NCI-H345 treated with DMSO at 0.1 percent for 48 hours (cell line): Measurements from ENCODE around the gene SEMA4D.

Experiments used
- DNase-seq: peaks from one replicate; lab custom pipeline; 2025; ENCODE audit not compliant: unreplicated experiment; lab: John Stamatoyannopoulos, UW

SEMA4D gene

DNA sequence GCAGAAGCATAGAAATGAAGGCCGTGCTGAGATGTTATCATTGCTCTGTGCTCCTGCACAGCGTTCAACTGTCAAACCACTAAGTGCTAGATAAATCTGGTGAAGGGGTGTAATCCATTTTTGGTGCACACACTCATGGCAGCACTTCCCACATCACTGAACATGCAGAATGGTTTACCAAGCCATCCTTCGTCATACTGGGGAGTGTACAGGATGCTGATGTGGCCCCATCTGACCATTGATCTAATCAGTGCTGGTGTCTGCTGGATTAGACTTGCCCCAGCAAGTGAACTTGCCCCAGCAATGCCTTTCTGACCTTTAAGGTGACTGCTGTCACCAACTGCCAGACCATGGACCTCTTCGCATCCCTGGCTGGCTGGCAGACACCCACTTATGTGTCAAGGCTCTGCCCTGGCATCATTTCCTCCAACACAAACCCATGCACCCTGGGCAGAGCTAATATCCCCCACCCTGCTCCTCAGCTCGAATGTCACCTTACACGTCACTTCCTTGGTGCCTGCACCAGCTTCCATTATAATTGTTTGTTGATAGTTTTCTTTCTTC is 4.2 kb upstream of the SEMA4D start:
- no peak for DNase-seq

DNA sequence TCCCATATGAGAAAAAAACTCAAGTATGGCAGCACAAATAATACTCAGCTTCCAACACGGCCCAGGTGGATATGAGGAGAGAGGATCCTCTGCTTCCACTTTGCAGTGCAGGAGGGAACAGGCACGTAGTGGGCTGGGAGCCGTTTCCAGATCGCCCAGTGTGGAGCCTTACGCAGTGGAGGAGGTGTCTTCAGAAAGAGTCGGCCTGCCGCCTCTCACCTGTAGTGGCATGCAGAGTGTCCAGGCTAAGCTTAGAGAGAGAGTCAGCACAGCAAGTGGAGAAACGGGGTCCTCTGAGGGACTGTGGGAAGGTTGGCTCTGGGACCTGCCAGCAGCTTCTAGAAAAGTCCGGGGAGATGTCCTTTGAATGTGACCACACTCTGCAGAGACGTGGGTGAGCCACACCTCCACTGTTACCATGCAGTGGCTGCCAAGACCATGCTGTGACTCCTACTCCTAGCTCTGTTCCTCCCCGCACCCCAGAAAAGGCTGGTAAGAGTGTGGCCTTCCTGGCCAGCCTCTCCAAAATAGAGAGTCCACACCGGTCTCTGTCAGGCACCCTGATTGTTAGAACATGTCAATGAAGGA is 3.5 kb upstream of the SEMA4D start:
- DNase-seq: no peak

DNA sequence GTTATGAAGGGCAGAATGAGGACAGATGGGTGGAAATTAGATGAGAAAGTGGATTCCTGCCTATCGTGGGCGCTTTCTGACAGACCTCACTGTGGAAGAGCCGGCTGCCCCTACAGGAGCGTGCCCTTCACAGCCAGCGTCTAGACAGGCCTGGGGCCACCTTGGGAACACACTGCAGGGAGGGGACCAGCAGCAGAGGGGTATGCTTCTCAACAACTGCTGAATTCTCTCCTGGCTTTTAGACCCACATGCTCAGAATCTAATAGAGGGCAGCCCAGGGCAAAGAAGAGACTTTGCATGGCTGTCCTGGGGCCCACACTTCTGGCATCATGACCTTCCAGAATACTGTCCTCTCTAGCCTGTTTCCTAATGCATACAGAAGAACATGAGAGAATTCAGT is 2.1 kb upstream of the SEMA4D start:
- DNase-seq: no peak

DNA sequence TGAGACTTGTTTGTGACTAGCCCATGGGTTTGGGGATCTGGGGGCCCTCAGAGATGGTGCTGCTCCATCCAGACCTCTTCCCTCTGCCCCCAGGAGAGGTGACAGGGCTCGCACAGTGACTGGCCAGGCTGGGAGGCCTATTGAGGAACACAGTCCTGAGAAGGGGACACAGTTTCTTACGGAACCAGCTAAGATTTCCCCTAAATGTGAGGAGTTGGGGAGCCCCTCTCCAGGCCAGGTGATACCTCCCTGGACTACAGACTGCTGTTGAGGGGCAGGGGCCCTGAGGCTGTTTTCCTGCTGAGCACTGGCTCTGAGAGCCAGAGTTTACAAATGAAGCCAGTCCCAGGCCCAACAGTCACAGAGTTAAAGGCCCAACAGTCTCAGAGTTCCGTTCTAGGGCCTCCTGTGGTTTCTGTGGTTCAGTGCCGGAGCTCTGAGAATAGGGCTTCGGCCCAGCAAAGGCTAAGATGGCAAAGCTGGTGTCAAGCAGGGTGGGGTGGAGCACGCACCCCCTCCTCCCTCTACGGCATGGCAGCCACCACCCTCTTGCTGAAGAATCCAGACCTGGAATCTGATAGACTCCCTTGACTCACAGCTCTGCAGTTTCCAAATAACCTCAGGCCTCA is 1.1 kb upstream of the SEMA4D start:
- DNase-seq: no peak

DNA sequence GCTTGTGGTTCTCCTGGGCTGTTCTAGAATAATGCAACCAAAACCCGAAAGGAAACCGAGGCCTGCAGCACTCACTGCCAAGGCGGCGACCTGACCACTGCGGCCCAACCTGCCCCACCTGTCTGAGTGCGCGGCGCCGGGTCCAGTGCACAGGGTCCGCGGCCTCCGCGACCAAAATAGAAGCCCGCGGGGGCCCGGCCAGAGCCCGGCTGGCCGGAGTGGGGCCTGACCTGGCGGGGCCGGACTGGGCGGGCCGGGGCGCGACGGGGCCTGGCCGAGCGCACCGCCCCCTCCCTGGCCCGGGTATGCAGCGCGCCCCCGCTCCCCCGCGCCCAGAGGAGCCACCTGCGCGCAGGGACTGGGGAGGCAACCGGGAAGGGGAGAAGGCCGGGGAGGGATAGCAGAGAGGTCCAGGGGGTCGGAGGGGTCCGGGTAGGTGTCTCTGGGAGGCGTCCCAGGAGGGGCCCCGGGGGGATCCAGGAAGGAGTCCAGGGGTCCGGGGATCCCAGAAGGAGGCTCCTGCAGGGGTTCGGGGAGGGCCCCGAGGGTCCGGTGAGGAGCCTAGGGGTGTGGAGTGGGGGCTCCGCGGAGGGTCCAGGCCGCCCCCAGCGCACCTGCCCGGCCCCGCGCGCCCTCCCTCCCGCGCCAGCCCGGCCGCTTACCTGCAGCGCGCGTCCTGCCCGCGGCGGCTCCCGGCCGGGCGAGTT is 503 bp downstream of the SEMA4D start:
- DNase-seq: no peak

DNA sequence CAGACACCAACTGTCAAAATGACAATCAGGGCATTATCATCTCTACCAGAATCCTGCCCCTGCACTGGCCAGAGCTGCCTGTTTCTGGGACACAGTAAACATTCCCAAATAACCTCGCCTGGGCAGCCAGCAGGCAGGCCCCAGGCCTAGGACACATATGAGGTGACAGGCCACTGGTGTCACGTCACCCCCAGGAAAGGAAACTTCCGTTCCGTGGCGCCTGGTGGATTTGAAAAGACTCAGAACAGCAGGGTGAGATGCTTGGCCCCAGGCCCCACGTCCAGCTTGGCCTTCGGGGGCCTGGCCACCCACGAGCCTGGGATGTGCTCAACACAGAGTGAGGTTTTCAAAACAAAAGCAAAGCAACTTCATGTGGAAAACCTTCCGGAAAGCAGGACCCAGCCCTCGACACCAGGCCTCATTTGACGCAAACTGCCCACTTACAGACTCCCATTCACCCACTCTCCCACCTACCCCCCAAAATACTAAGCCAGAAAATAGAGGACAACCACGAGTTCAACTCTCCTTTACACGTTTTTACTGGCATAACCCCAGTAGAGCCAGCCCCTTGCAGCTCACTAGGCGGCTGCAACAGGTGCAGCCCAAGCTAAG is 1.2 kb downstream of the SEMA4D start:
- DNase-seq: no peak

DNA sequence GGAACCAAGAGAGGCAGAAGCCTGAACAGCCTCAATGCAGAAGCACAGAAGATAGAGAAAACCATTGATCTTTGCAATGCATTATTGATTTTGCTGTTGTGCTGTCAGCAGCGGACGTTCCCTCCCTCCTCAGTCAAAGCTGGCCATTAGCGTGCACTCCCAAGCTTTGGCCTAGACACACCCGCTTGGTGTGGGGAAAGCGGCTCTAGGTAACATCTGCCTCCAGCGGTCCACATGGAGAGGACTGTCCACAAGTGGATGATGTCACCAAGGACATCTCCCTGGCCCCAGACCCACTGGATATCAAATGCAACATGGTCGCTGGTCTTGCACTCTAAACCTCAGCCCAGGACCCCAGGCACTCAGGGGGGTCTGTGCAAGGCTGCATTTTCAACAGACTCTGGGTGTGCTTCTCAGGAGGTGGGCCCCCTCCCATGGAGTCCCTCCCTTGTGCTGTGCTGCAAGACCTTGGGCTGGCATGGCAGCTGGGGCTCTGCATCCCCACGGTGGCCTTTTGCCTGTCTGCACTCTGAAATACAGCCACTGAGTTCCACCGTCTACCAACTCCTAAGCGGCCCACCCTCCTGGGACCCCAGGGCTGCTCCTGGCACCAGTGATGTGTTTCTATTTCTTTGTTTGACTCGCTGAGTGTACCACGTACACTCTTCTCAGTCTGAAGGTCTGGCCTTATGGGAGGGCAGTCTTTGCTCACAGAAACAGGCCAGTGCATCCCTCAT is 1.9 kb downstream of the SEMA4D start:
- DNase-seq: no peak

DNA sequence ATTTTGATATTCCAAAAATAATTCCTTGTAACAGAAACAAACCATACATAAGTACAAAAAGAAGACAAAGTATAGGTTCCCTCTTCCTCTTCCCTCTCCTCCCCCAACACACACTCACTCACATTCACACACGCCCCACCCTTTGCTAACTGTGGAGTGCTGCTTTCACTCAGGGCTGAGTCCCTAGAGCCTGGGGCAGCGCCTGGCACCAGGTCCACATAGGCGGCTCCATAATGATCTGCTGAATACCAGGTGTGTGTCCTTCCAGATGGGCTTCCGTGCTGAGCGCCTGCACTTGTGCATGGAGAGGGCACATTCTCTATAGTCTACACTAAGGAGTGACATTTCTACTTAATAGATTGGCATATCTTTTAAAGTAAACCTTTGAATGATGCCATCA is 3.7 kb downstream of the SEMA4D start:
- DNase-seq: no peak

DNA sequence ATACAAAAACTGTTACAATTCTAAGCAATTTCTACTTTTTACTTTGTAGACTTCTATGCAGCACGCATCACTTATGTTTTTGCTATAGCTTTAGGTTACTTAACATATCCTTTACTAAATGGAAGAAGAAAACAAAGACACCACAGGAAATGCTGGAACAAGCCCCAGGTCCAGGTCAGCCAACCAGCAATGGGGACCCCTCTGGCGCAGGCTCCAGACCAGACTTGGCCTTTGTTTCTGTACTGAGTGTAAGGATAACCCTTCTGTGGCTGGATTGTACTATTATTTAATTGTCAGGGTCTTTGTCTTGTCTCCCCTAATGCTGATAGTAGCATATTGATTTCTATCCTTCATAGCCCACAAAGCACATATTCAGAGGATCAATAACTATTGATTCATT is 4.2 kb downstream of the SEMA4D start:
- DNase-seq: no peak

DNA sequence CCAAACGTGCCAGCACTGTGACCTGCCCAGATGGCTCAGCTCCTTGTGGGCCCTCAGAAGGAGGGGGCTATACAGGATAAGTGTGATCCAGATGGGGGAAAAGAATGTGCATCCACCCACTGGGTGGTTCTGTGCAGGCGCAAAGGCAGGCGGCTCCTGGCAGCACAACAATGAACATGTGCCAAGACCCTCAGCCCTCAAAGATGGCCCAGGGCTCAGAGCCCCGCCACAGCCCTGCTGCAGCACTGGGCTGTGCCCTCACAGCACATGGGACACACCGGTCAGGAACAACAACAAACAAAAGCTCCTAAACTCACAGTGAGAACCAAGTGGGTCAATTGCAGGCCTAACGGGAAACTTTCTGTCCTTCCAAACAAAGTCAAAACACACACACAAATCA is 4.7 kb downstream of the SEMA4D start:
- no peak for DNase-seq

DNA sequence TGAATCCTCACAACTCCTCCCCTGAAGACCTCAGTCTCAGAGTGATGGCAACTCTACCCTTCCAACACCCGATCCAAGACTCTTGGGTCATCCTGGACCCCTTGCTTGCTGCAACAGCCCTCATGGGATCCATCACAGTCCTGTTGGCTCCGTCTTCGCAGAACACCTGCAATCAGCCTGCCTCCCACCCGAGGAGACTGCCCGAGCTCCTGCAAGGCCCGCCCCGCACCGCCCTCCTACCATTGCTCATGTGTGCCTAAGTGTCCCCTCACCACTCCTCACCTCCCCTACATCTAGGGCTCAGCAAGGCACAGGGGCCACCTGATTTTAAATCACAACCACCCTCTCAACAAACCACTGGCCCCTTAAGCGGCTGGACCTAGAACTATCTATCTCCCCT is 5.3 kb downstream of the SEMA4D start:
- no peak for DNase-seq

DNA sequence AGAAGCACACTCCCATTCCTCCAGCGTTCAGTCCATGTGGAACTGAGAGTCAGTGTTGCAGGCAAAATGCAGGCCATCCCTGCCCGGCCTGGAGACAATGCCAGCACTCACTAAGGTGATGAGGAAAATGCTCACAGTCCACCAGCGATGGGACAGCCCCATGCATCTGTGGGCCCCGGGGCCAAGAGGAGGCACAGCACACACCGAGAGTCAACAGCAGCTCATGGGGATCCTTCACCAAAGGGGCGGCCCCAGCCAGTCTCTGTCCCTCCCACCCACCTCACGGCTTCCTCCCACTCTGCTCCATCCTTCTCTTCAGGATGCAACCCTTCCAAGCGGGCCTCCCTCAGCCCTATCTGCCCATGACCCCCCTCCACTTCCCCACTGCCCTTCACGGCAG is 6.2 kb downstream of the SEMA4D start:
- no peak for DNase-seq

DNA sequence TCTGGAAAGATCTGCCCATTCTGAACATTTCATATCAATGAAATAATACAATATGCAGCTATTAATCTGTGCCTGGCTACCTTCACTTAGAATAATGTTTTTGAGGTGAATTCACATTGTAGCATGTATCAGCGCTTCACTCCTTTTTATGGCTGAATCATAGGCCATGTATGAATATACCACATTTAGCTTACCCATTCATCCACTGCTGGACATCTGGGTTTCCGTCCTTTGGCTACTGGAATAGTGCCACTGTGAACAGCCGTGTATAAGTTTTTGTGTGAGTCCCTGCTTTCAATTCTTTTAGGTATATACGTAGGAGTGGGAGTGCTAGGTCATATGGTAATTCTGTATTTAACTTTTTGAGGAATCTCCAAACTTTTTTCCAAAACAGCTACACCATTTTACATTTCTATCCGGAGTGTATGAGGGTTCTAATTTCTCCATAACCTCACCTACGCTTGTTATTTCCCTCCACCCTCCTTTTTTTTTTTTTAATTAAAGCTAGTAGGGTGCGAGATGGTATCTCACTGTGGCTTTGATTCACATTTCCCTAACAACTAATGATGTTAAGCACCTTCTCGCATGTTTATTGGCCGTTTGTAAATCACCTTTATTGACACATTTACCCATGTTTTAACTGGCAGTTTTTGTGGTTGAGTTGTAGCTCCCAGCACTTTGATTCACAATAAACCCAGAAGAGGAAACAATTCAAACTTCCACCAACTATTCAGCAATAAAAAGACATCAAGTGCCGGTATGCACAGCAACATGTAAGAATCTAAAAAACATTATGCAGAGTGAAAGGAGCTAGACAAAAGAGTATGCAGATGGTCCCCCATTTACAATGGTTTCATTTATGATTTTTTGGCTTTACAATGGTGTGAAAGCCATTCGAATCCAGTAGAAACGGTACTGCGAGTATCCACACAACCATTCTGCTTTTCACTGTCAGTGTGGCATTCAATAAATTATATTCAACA is 8.1 kb downstream of the SEMA4D start:
- DNase-seq: no peak

DNA sequence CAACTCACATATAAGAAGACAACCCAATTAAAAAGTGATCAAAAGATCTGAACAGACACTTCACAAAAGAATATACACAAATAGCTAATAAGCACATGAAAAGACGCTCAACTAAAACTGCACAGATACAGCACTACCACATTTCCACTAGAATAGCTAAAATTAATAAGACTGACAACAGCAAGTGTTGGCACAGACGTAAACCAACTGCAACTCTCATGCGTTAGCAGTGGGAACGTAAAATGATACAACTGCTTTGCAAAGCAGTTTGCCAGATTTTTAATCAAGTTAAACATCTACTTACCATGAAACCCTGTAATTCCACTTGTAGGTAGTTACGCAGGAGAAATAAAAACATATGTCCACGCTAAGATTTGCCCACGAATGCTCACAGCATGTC is 9.0 kb downstream of the SEMA4D start:
- DNase-seq: no peak

DNA sequence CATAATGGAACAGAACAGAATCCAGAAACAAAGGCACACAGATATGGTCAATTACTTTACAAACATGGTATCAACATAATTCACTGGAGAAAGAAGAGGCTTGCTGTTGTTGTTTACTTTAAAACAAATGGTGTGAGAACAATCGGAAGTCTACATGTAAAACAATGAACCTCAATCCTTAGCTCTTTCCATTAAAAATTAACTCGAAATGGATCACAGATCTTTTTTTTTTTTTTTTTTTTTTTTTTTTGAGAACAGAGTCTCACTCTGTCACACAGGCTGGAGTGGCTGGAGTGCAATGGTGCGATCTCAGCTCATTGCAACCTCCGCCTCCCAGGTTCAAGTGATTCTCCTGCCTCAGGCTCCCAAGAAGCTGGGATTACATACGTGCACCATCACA is 9.8 kb downstream of the SEMA4D start:
- DNase-seq: no peak

DNA sequence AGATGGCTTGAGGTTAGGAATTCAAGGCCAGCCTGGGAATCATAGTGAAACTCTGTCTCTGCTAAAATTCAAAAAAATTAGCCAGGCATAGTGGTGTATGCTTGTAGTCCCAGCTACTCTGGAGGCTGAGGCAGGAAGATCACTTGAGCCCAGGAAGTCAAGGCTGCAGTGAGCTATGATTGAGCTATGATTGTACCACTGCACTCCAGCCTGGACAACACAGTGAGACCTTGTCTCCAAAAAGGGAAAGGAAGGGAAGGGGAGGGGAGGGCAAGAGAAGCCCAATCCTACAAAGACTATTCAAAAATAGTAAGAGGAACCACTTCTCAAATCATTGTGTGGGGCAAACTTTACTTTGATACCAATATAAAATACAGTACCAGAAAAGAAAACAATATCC is 11.2 kb downstream of the SEMA4D start:
- DNase-seq: no peak

DNA sequence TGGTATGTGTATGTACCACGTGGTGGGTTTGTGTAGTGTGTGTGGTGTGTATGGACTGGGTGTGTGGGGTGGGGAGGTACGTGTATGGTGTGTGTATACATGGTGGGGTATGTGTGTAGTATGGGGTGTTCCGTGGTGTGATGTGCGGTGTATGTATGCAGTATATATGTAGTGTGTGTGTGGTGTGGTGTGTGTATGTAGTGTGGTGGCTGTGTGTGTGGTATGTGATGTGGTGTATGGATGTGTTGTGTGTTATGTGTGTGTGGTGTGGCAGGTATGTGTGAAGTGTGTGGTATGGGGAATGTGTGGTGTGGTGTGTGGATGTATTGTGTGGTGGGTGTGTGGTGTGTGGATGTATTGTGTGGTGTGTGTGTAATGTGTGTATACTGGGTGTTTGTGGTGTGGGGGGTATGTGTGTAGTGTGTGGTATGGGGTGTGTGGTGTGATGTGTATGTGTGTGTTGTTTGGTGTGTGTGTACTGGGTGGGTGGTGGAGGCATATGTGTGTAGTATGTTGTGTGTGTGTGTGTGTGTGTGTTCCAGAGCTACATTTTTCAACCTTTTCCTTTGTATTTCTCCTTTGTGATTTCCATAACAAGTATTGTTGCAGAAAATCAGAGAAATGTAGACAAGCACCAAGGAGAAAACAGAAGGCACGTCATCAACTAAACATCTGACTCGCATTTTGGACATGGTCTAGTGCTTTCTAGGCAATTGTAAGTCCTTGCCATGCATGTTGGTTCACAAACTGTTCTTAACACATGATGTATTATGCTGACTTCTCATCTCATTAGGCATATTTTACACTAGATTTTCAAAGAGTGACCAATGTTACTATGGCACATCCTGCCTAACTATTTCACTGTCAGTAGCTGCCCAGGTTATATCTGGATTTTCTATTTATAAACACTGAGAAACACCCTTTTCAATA is 13.2 kb downstream of the SEMA4D start:
- DNase-seq: no peak

DNA sequence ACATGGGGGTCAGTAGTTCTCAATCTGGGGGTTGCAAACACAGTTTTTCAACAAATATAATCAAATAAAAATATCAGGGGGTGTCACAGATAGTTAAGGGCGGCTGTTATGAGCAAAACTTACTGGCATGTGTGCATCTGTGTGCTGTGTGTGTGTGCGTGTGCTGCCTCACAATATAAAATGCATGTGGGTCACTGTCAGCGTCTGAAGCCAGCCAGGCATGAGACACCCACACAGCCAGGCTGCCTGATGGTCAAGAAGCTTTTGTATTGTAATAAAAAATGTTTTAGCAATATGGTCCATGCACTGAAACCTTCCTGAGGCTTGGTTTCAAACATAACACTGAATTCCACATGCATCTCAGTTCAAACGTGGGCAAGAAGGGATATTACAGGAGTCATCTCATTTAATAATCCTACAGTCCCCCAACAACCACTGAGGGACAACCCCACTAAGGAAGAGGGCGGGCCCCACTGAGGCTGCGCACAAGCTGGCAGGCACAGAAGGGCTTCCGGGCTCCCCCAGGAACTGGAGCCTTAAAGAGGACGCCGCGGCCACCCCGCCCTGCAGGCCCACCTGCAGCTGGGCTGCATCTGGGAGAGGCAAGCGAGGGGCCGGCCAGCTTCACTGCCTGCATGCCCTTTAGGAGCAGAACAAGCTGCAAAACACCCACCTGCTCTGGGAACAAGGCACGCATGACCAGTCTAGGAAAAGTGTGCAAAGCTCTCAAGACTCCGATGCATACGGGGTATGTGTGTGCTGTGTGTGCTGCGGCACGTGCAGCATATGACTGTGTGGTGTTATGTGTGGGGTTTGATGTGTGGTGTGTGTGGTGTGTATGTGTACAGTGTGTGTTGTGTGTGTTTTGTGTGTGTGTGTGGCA is 14.1 kb downstream of the SEMA4D start:
- no peak for DNase-seq
